Measurements from ENCODE around the gene SCIMP.

DNA sequence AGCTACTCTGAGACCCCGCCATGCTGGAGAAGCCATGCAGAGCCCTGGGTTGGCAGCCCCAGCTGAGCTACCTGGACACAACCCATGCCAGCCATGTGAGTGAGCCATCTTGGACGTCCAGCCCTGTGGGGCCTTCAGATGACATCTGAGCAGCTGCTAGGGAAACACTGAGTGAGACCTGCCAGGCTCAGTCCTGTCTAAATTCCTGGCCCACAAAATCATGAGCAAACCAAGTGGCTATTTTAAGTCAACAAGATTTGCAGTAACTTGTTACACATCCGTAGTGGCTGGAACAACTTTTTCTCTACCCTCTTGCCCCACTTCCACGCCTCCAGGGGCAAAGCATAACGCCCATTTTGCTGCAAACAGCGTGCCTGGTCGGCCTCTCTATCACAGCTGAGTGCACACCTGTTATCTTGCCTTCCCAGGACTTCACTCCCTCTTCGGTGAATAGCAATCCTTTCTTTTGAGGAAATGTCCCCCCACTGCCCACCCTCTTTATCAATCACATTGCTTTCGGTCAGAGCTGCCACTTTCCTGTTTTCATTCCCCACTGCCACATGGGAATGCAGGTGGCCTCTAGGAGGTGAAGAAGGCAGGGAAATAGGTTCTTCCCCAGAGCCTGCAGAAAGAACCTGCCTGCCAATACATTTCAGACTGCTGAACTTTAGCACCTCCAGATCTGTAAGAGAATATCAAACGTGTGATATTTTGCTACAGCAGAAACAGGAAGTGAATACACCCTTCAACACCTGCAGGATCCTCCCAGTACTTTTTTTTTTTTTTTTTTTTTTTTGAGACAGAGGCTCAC lies 7.4 kb upstream of the SCIMP start:
- TF ChIP-seq EZH2 (IDR thresholded peaks at IDR 0.05; ENCODE audit: borderline replicate concordance, low read length) (no peak), CTCF (conservative IDR thresholded peaks at IDR 0.05 in 1 of 2, IDR thresholded peaks at IDR 0.05 in 1 of 2; ENCODE audit: extremely low read depth in 1 of 2, insufficient read depth in 1 of 2, low read depth in 1 of 2, low read length in 2 of 2) (no peak)

All from mammary epithelial cell (primary cell).